ENCODE data around the gene CUX1. TPM values are rescaled to one million over a fixed set of nuclear protein-coding genes. Genes with fewer than 3 reads are reported as not detected.

CUX1 gene
- total RNA-seq, 1 experiment from 2014 or later: 53.5 TPM

GRCh38 chr7:102222445-102222844, 405.0 kb downstream of the CUX1 start:
- no peaks in the 10 kb centered on the region for H3K9me3 ChIP-seq (ENCODE audit: control insufficient read depth, low read depth, low read length)
- no peaks in the 10 kb centered on the region for H3K79me1 ChIP-seq (ENCODE audit: insufficient read depth, low read depth, low read length, poor library complexity, severe bottlenecking)
- TF ChIP-seq, protein P1, sequence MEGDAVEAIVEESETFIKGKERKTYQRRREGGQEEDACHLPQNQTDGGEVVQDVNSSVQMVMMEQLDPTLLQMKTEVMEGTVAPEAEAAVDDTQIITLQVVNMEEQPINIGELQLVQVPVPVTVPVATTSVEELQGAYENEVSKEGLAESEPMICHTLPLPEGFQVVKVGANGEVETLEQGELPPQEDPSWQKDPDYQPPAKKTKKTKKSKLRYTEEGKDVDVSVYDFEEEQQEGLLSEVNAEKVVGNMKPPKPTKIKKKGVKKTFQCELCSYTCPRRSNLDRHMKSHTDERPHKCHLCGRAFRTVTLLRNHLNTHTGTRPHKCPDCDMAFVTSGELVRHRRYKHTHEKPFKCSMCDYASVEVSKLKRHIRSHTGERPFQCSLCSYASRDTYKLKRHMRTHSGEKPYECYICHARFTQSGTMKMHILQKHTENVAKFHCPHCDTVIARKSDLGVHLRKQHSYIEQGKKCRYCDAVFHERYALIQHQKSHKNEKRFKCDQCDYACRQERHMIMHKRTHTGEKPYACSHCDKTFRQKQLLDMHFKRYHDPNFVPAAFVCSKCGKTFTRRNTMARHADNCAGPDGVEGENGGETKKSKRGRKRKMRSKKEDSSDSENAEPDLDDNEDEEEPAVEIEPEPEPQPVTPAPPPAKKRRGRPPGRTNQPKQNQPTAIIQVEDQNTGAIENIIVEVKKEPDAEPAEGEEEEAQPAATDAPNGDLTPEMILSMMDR (conservative IDR thresholded peaks at IDR 0.05): no peak
- H2BK120ac ChIP-seq (ENCODE audit: low read depth, low read length, poor library complexity, severe bottlenecking): no peak overlapping the region
- H3K4ac ChIP-seq (ENCODE audit: low read depth, low read length): no peak overlapping the region
- H3K4me3 Mint-ChIP-seq: no peak overlapping the region
- no peaks in the 10 kb centered on the region for H4K20me1 ChIP-seq (ENCODE audit: control insufficient read depth, insufficient read depth, insufficient read length)
- H3K9ac ChIP-seq (ENCODE audit: extremely low read depth, insufficient read length, low read length): no peak overlapping the region
- H2BK15ac ChIP-seq (ENCODE audit: low read depth, low read length): no peak overlapping the region
- no peaks in the 10 kb centered on the region for H3K23me2 ChIP-seq (ENCODE audit: insufficient read length, low read depth, low read length, poor library complexity, severe bottlenecking)
- DNase-seq: no peak
- no peaks in the 10 kb centered on the region for H3K79me2 ChIP-seq (ENCODE audit: insufficient read depth, low read length)
- no peaks in the 10 kb centered on the region for H3K4me1 ChIP-seq (ENCODE audit: insufficient read depth, low read length)
- no peak overlapping the region for H3K56ac ChIP-seq (ENCODE audit: insufficient read length, low read depth, low read length)
- H4K91ac ChIP-seq (ENCODE audit: insufficient read length, low read depth, low read length): no peak overlapping the region
- no peak overlapping the region for H2BK12ac ChIP-seq (ENCODE audit: insufficient read length, low read depth, low read length)
- no peak overlapping the region for H3T11ph ChIP-seq (ENCODE audit: low read length)
- H3K4me1 Mint-ChIP-seq: no peaks in the 10 kb centered on the region
- H3K36me3 Mint-ChIP-seq (ENCODE audit: insufficient read depth in 1 of 3, low read depth in 3 of 3): peaks cover 0 to 20% (median 7%) of the 10 kb centered on the region in 3 experiments; a peak in 3 of 7 replicates
- H3K27me3 Mint-ChIP-seq (ENCODE audit: low read depth): no peaks in the 10 kb centered on the region
- no peak overlapping the region for H4K5ac ChIP-seq (ENCODE audit: insufficient read length, low read depth, low read length)
- H3K27me3 ChIP-seq (ENCODE audit: insufficient read depth, low read length): no peaks in the 10 kb centered on the region
- WGBS (ENCODE audit: extremely low coverage, insufficient read length, low lambda C conversion rate): no CpG with 5 or more reads among the region's 12 CpGs
- H3K9me3 Mint-ChIP-seq: no peaks in the 10 kb centered on the region
- no peak overlapping the region for H3K27ac ChIP-seq (ENCODE audit: insufficient read length, low read depth, low read length)
- H4K8ac ChIP-seq (replicated peaks; ENCODE audit: insufficient read length, low read depth, low read length): no peak overlapping the region
- no peak overlapping the region for H3K14ac ChIP-seq (ENCODE audit: insufficient read depth, low read length)
- no peak overlapping the region for H3K4me2 ChIP-seq (ENCODE audit: insufficient read depth, insufficient read length, low read length)
- no peak overlapping the region for H2AK5ac ChIP-seq (ENCODE audit: insufficient read length, low read length)
- no peak overlapping the region; a peak in 1 of 7 replicates for H3K27ac Mint-ChIP-seq
- H2BK20ac ChIP-seq (ENCODE audit: low read depth, low read length, poor library complexity, severe bottlenecking): no peak overlapping the region
- no peak overlapping the region for H2AFZ ChIP-seq (ENCODE audit: low read length)
- H3K18ac ChIP-seq (ENCODE audit: insufficient read length, low read depth, low read length): no peak overlapping the region
- H3K23ac ChIP-seq (ENCODE audit: insufficient read length, low read depth, low read length): no peak overlapping the region
- no peak overlapping the region for H2BK5ac ChIP-seq (ENCODE audit: insufficient read length, low read length)

Data from H9 (cell line).